Parathyroid adenoma (tissue), 2 donors: Measurements from ENCODE around the gene GPR180.

ENCODE experiments used
- H2AFZ ChIP-seq: fragments of 300-600 bp; sonication (generic); one replicate; pipeline ENCODE4 v1.7.0; 2017; ENCODE audit warnings: antibody characterized with exemption, mild to moderate bottlenecking
- H3K27ac ChIP-seq: fragments of 300-600 bp; sonication (generic); one replicate; pipeline ENCODE4 v1.7.0; 2017
- H3K27me3 ChIP-seq: fragments of 300-600 bp; sonication (generic); one replicate; pipeline ENCODE4 v1.7.0; 2017; ENCODE audit warnings: low read length; ENCODE audit not compliant: control insufficient read depth, insufficient read depth
- H3K36me3 ChIP-seq: fragments of 300-600 bp; sonication (generic); one replicate; pipeline ENCODE4 v1.7.0; 2017; ENCODE audit warnings: low read length; ENCODE audit not compliant: control insufficient read depth, insufficient read depth
- H3K4me1 ChIP-seq: fragments of 300-600 bp; sonication (generic); one replicate; pipeline ENCODE4 v1.7.0; 2017; ENCODE audit warnings: control low read depth
- H3K4me2 ChIP-seq: fragments of 300-600 bp; sonication (generic); one replicate; pipeline ENCODE4 v1.7.0; 2017; ENCODE audit warnings: low read length
- H3K4me3 ChIP-seq: fragments of 300-600 bp; sonication (generic); one replicate; pipeline ENCODE4 v1.7.0; 2017; ENCODE audit warnings: low read depth, low read length
- H3K79me2 ChIP-seq: fragments of 300-600 bp; sonication (generic); one replicate; pipeline ENCODE4 v1.7.0; 2017; ENCODE audit warnings: control low read depth
- H3K9ac ChIP-seq: fragments of 300-600 bp; sonication (generic); one replicate; pipeline ENCODE4 v1.7.0; 2017; ENCODE audit warnings: mild to moderate bottlenecking
- H3K9me3 ChIP-seq: fragments of 300-600 bp; sonication (generic); one replicate; pipeline ENCODE4 v1.7.0; 2017; ENCODE audit warnings: low read length; ENCODE audit not compliant: control insufficient read depth
- TF ChIP-seq, protein P1 (sequence below): fragments of 300-600 bp; sonication (generic); IDR thresholded peaks from one replicate; pipeline ENCODE4 v1.7.0; 2017; ENCODE audit warnings: antibody characterized with exemption, mild to moderate bottlenecking
- donor health status: primary hyperparathyroidism.

GPR180 gene

DNA sequence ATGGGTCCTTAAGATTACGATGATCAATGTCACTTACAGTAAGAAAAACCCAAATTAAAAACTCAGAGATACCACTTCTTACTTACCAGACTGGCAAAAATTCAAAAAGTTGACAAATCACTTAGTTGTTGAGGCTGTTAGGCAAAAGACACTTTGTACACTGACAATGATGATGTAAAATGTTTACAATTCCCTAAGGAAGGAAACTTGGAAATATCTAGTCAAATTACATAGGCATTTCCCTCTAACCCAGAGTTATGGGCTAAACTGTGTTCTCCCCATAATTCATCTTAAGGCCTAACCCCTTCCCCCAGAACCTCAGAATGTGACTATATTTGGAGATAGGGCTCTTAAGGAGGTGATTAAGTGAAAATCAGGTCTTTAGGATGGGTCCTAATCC is 17.7 kb upstream of the GPR180 start:
- Histone ChIP-seq H3K36me3 (no peaks in the 10 kb centered on the region), H3K4me1 (no peaks in the 10 kb centered on the region), H3K9me3 (no peaks in the 10 kb centered on the region)

DNA sequence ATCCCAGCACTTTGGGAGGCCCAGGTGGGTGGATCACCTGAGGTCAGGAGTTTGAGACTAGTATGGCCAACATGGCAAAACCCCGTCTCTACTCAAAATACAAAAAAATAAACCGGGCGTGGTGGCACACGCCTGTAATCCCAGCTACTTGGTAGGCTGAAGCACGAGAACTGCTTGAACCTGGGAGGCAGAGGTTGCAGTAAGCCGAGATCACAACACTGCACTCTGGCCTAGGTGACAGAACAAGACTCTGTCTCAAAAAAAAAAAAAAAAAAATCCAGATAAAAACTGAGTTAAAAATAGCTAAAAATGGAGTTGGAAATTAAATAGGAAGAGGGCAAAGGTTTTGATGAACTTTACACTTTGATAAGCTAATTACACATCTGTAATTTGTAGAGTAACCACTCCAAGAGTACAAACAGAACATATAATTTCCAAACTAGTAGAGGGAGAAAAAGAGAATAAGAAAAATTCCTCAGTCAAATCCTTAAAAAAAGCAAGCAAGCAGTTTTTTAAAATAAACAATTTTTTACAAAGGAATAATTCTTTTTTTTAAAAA is 16.0 kb upstream of the GPR180 start:
- Histone ChIP-seq H3K27ac (no peak overlapping the region), H3K36me3 (no peaks in the 10 kb centered on the region), H2AFZ (no peak overlapping the region), H3K4me1 (no peaks in the 10 kb centered on the region), H3K9me3 (no peaks in the 10 kb centered on the region), H3K9ac (no peak overlapping the region), H3K27me3 (no peaks in the 10 kb centered on the region), H3K79me2 (no peaks in the 10 kb centered on the region), H3K4me2 (no peak overlapping the region), H3K4me3 (no peak overlapping the region)
- TF ChIP-seq, protein P1, sequence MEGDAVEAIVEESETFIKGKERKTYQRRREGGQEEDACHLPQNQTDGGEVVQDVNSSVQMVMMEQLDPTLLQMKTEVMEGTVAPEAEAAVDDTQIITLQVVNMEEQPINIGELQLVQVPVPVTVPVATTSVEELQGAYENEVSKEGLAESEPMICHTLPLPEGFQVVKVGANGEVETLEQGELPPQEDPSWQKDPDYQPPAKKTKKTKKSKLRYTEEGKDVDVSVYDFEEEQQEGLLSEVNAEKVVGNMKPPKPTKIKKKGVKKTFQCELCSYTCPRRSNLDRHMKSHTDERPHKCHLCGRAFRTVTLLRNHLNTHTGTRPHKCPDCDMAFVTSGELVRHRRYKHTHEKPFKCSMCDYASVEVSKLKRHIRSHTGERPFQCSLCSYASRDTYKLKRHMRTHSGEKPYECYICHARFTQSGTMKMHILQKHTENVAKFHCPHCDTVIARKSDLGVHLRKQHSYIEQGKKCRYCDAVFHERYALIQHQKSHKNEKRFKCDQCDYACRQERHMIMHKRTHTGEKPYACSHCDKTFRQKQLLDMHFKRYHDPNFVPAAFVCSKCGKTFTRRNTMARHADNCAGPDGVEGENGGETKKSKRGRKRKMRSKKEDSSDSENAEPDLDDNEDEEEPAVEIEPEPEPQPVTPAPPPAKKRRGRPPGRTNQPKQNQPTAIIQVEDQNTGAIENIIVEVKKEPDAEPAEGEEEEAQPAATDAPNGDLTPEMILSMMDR, result no peak

More for the DNA sequence above, 17.7 kb upstream of the GPR180 start:
- H3K9ac ChIP-seq, result no peak overlapping the region
- H3K79me2 ChIP-seq, result no peaks in the 10 kb centered on the region
- H3K4me3 ChIP-seq, result no peak overlapping the region
- H3K27ac ChIP-seq, result no peak overlapping the region
- H2AFZ ChIP-seq, result no peak overlapping the region
- TF ChIP-seq, protein P1, result no peak
- no peaks in the 10 kb centered on the region for H3K27me3 ChIP-seq
- H3K4me2 ChIP-seq, result no peak overlapping the region

DNA sequence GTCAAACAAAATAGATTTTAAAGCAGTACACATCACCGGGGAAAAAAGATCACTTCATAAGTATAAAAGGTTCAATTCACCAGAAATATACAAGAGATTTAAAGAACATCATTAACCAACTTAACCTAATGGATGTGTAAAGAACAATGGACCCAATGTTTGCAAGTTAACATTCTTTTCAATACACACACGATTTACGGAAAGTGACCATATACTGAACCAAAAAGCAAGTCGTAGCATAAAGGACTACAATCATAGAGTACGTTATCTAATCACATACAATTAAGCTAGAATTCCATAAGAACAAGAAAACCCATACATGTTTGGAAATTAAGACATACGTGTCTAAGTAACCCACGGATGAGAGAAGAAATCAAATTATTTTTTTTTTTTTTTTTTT is 15.3 kb upstream of the GPR180 start:
- no peak overlapping the region for H3K4me3 ChIP-seq
- no peak overlapping the region for H3K9ac ChIP-seq
- H2AFZ ChIP-seq, result no peak overlapping the region
- H3K27ac ChIP-seq, result no peak overlapping the region
- H3K27me3 ChIP-seq, result no peaks in the 10 kb centered on the region
- H3K36me3 ChIP-seq, result no peaks in the 10 kb centered on the region
- TF ChIP-seq, protein P1, result no peak
- H3K4me2 ChIP-seq, result no peak overlapping the region
- no peaks in the 10 kb centered on the region for H3K79me2 ChIP-seq
- no peaks in the 10 kb centered on the region for H3K4me1 ChIP-seq
- no peaks in the 10 kb centered on the region for H3K9me3 ChIP-seq

DNA sequence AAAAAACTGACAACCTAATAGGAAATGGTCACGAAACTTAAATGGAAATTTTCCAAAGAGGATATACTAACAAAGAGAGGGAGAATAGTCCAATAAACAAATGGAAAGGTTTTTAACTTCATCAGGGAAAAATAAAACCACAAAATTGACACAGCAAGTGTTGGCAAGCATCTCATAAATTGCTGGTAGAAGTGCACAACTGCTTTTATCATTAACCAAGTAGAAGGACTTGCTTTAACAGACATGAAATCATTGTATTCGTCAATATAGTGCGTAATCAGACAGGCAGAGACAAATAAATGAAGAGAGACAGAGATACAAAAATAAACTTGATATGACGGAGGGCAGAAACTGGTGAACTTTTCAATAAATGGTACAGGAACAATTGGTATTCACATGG is 13.1 kb upstream of the GPR180 start:
- no peak overlapping the region for H2AFZ ChIP-seq
- no peaks in the 10 kb centered on the region for H3K4me1 ChIP-seq
- no peak overlapping the region for H3K9ac ChIP-seq
- H3K4me2 ChIP-seq, result no peak overlapping the region
- no peaks in the 10 kb centered on the region for H3K9me3 ChIP-seq
- H3K36me3 ChIP-seq, result no peaks in the 10 kb centered on the region
- TF ChIP-seq, protein P1, result no peak
- H3K27me3 ChIP-seq, result no peaks in the 10 kb centered on the region
- H3K79me2 ChIP-seq, result no peaks in the 10 kb centered on the region
- H3K4me3 ChIP-seq, result no peak overlapping the region
- no peak overlapping the region for H3K27ac ChIP-seq

DNA sequence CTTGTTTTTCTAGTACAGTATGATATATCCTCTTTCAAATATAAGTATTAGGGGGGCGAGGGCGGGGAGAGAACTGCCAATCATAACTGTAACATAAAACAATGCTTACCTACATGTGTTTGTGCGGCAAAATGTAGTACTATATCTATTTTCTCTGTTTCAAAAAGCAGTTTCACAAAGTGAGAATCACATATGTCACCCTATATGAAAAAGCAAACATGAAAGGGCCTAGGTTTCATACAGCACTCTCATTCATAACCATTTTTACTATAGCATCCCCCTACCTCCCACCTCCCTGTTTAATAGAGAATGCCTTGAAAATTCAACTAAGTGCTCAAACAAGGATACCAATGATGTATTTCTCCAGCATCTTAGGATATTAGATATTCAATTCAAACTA is 10.9 kb upstream of the GPR180 start:
- Histone ChIP-seq H3K27me3 (no peaks in the 10 kb centered on the region), H3K4me2 (no peak overlapping the region), H3K27ac (no peak overlapping the region), H3K4me3 (no peak overlapping the region), H3K79me2 (no peaks in the 10 kb centered on the region), H3K9me3 (no peaks in the 10 kb centered on the region), H3K36me3 (no peaks in the 10 kb centered on the region), H2AFZ (no peak overlapping the region), H3K9ac (no peak overlapping the region), H3K4me1 (peaks cover 3% of the 10 kb centered on the region)
- TF ChIP-seq, protein P1, result no peak
